ENCODE measurements around the gene AFDN. TPM values are rescaled to one million over a fixed set of nuclear protein-coding genes. Genes with fewer than 3 reads are reported as not detected.

Gene AFDN
- total RNA-seq: 10 to 100 TPM; 38.7 to 94.6 TPM

- DNase-seq: no peak
- peak within 1 kb of the TSS; percentile 81 for H3K4me3 Mint-ChIP-seq
- peak within 1 kb of the TSS; percentile 73 for H3K27ac Mint-ChIP-seq
- H3K4me1 Mint-ChIP-seq: peaks cover 41% of the 10 kb centered on the region
- CTCF ChIA-PET: interaction anchor here (1.4 kb wide), 1 partner anchor 72 kb away, joined by 3 read pairs; no protein-coding TSS in a partner anchor
- H3K27me3 Mint-ChIP-seq: peaks cover 59% of the 10 kb centered on the region
- peak; percentile 40 for ATAC-seq
- H3K9me3 Mint-ChIP-seq (ENCODE audit: low read depth): no peaks in the 10 kb centered on the region
- peaks cover 5% of the 10 kb centered on the region for H3K36me3 Mint-ChIP-seq
These were observed at the start of gene AFDN for GRCh38 chr6:167826896-167827582. TSS of gene AFDN (plus strand) at chr6:167826911. CDS start at chr6:167827133, 222 bp downstream.

GRCh38 chr6:167778497-167779128 lies 48.1 kb upstream of the AFDN start:
- no peaks in the 10 kb centered on the region for H3K9me3 Mint-ChIP-seq (ENCODE audit: low read depth)
- ATAC-seq: no peak

GRCh38 chr6:167779129-167779992 lies 47.4 kb upstream of the AFDN start:
- CTCF ChIA-PET: no interaction called here
- no peaks in the 10 kb centered on the region for H3K36me3 Mint-ChIP-seq

More at GRCh38 chr6:167778497-167779128, 48.1 kb upstream of the AFDN start:
- no peak overlapping the region for H3K27ac Mint-ChIP-seq
- no peaks in the 10 kb centered on the region for H3K4me1 Mint-ChIP-seq
- peaks cover 5% of the 10 kb centered on the region for H3K27me3 Mint-ChIP-seq
- H3K4me3 Mint-ChIP-seq: no peak overlapping the region
- H3K36me3 Mint-ChIP-seq: no peaks in the 10 kb centered on the region
- CTCF ChIA-PET: no interaction called here
- no peak for DNase-seq

GRCh38 chr6:167779993-167780655 lies 46.6 kb upstream of the AFDN start:
- H3K9me3 Mint-ChIP-seq (ENCODE audit: low read depth): no peaks in the 10 kb centered on the region
- H3K36me3 Mint-ChIP-seq: no peaks in the 10 kb centered on the region
- H3K4me1 Mint-ChIP-seq: no peaks in the 10 kb centered on the region
- CTCF ChIA-PET: no interaction called here
- H3K4me3 Mint-ChIP-seq: no peak overlapping the region
- no peak for ATAC-seq
- no peak overlapping the region for H3K27ac Mint-ChIP-seq
- H3K27me3 Mint-ChIP-seq: peaks cover 5% of the 10 kb centered on the region
- no peak for DNase-seq

More at GRCh38 chr6:167779129-167779992, 47.4 kb upstream of the AFDN start:
- H3K9me3 Mint-ChIP-seq (ENCODE audit: low read depth): no peaks in the 10 kb centered on the region
- DNase-seq (no peak), ATAC-seq (no peak)
- no peak overlapping the region for H3K4me3 Mint-ChIP-seq
- peaks cover 5% of the 10 kb centered on the region for H3K27me3 Mint-ChIP-seq
- no peak overlapping the region for H3K27ac Mint-ChIP-seq
- no peaks in the 10 kb centered on the region for H3K4me1 Mint-ChIP-seq

- H3K27ac Mint-ChIP-seq: no peak overlapping the region
- no peak for DNase-seq
- no peaks in the 10 kb centered on the region for H3K36me3 Mint-ChIP-seq
- H3K27me3 Mint-ChIP-seq: peaks cover 6% of the 10 kb centered on the region
- H3K9me3 Mint-ChIP-seq (ENCODE audit: low read depth): no peaks in the 10 kb centered on the region
- no peak overlapping the region for H3K4me3 Mint-ChIP-seq
- CTCF ChIA-PET: no interaction called here
- no peak for ATAC-seq
- H3K4me1 Mint-ChIP-seq: no peaks in the 10 kb centered on the region
These were observed 45.5 kb upstream of the AFDN start for GRCh38 chr6:167781066-167781767.

GRCh38 chr6:167781868-167782267 lies 44.8 kb upstream of the AFDN start:
- no peak overlapping the region for H3K4me3 Mint-ChIP-seq
- CTCF ChIA-PET: no interaction called here
- H3K27ac Mint-ChIP-seq: no peak overlapping the region
- no peak for ATAC-seq
- H3K36me3 Mint-ChIP-seq: no peaks in the 10 kb centered on the region
- peaks cover 7% of the 10 kb centered on the region for H3K27me3 Mint-ChIP-seq
- no peaks in the 10 kb centered on the region for H3K4me1 Mint-ChIP-seq
- no peaks in the 10 kb centered on the region for H3K9me3 Mint-ChIP-seq (ENCODE audit: low read depth)
- no peak for DNase-seq

- DNase-seq (no peak), ATAC-seq (no peak)
- no peak overlapping the region for H3K27ac Mint-ChIP-seq
- H3K4me3 Mint-ChIP-seq: no peak overlapping the region
- CTCF ChIA-PET: no interaction called here
- no peaks in the 10 kb centered on the region for H3K4me1 Mint-ChIP-seq
- H3K9me3 Mint-ChIP-seq (ENCODE audit: low read depth): no peaks in the 10 kb centered on the region
- H3K36me3 Mint-ChIP-seq: no peaks in the 10 kb centered on the region
- H3K27me3 Mint-ChIP-seq: peaks cover 7% of the 10 kb centered on the region
These were observed 43.8 kb upstream of the AFDN start for GRCh38 chr6:167782698-167783517.

- H3K4me1 Mint-ChIP-seq: no peaks in the 10 kb centered on the region
- H3K9me3 Mint-ChIP-seq (ENCODE audit: low read depth): no peaks in the 10 kb centered on the region
- H3K36me3 Mint-ChIP-seq: no peaks in the 10 kb centered on the region
- no peak for DNase-seq
- no peak for ATAC-seq
- H3K27me3 Mint-ChIP-seq: peaks cover 4% of the 10 kb centered on the region
- CTCF ChIA-PET: no interaction called here
- no peak overlapping the region for H3K27ac Mint-ChIP-seq
- no peak overlapping the region for H3K4me3 Mint-ChIP-seq
These were observed 39.6 kb upstream of the AFDN start for GRCh38 chr6:167786853-167787675.

GRCh38 chr6:167787896-167788562 lies 38.7 kb upstream of the AFDN start:
- H3K4me3 Mint-ChIP-seq: no peak overlapping the region
- peaks cover 6% of the 10 kb centered on the region for H3K27me3 Mint-ChIP-seq
- CTCF ChIA-PET: no interaction called here
- no peaks in the 10 kb centered on the region for H3K4me1 Mint-ChIP-seq
- no peak overlapping the region for H3K27ac Mint-ChIP-seq
- no peaks in the 10 kb centered on the region for H3K36me3 Mint-ChIP-seq
- DNase-seq (no peak), ATAC-seq (no peak)
- no peaks in the 10 kb centered on the region for H3K9me3 Mint-ChIP-seq (ENCODE audit: low read depth)

GRCh38 chr6:167788563-167788903 lies 38.2 kb upstream of the AFDN start:
- H3K9me3 Mint-ChIP-seq (ENCODE audit: low read depth): no peaks in the 10 kb centered on the region
- H3K27me3 Mint-ChIP-seq: peaks cover 10% of the 10 kb centered on the region
- CTCF ChIA-PET: no interaction called here
- ATAC-seq: no peak
- no peaks in the 10 kb centered on the region for H3K4me1 Mint-ChIP-seq
- no peak overlapping the region for H3K27ac Mint-ChIP-seq
- H3K4me3 Mint-ChIP-seq: no peak overlapping the region
- no peaks in the 10 kb centered on the region for H3K36me3 Mint-ChIP-seq
- DNase-seq: no peak

- DNase-seq: no peak
- H3K9me3 Mint-ChIP-seq (ENCODE audit: low read depth): no peaks in the 10 kb centered on the region
- no peak overlapping the region for H3K27ac Mint-ChIP-seq
- no peak for ATAC-seq
- H3K36me3 Mint-ChIP-seq: no peaks in the 10 kb centered on the region
- no peak overlapping the region for H3K4me3 Mint-ChIP-seq
- no peaks in the 10 kb centered on the region for H3K4me1 Mint-ChIP-seq
- H3K27me3 Mint-ChIP-seq: peaks cover 14% of the 10 kb centered on the region
- CTCF ChIA-PET: no interaction called here
These were observed 37.4 kb upstream of the AFDN start for GRCh38 chr6:167789358-167789757.

All from activated CD8-positive, alpha-beta memory T cell treated with anti-CD3 and anti-CD28 coated beads, Interleukin-2, amount 10 ng/mL, durations not matched to agents 7 days and 5 days (primary cell).